GM19328 (cell line): ENCODE results near the gene TFCP2.

Source experiments
- ATAC-seq: cut with Tn5 transposase; IDR thresholded peaks from one replicate; pipeline ENCODE4 v1.9.1; 2021; ENCODE audit warnings: mild to moderate bottlenecking, moderate library complexity; ENCODE audit not compliant: unreplicated experiment

TFCP2 gene

GRCh38 chr12:51197736-51198567 is 25.0 kb upstream of the TFCP2 start:
- no peak for ATAC-seq

GRCh38 chr12:51196547-51196946 is 23.6 kb upstream of the TFCP2 start:
- ATAC-seq = no peak

- ATAC-seq = no peak
These were observed 22.9 kb upstream of the TFCP2 start for GRCh38 chr12:51195841-51196240.

- no peak for ATAC-seq
These were observed 19.3 kb upstream of the TFCP2 start for GRCh38 chr12:51192284-51192671.

GRCh38 chr12:51191516-51192283 is 18.8 kb upstream of the TFCP2 start:
- no peak for ATAC-seq

- no peak for ATAC-seq
These were observed 17.9 kb upstream of the TFCP2 start for GRCh38 chr12:51190820-51191219.

- ATAC-seq = no peak
These were observed 16.9 kb upstream of the TFCP2 start for GRCh38 chr12:51189790-51190355.

- no peak for ATAC-seq
These were observed 15.6 kb upstream of the TFCP2 start for GRCh38 chr12:51188359-51189051.

GRCh38 chr12:51187370-51187987 is 14.5 kb upstream of the TFCP2 start:
- no peak for ATAC-seq

GRCh38 chr12:51186465-51187085 is 13.6 kb upstream of the TFCP2 start:
- no peak for ATAC-seq

GRCh38 chr12:51185171-51185717 is 12.3 kb upstream of the TFCP2 start:
- ATAC-seq = no peak

GRCh38 chr12:51183816-51184215 is 10.9 kb upstream of the TFCP2 start:
- ATAC-seq = no peak

- no peak for ATAC-seq
These were observed 10.4 kb upstream of the TFCP2 start for GRCh38 chr12:51183349-51183748.

- ATAC-seq = no peak
These were observed 8.6 kb upstream of the TFCP2 start for GRCh38 chr12:51181558-51181957.

- ATAC-seq = no peak
These were observed 5.0 kb upstream of the TFCP2 start for GRCh38 chr12:51177897-51178296.

- no peak for ATAC-seq
These were observed 1.6 kb upstream of the TFCP2 start for GRCh38 chr12:51174501-51174900.

GRCh38 chr12:51171884-51172514 is 936 bp downstream of the TFCP2 start:
- no peak for ATAC-seq

- ATAC-seq = no peak
These were observed 9.1 kb downstream of the TFCP2 start for GRCh38 chr12:51163795-51164194.

GRCh38 chr12:51162217-51162616 is 10.7 kb downstream of the TFCP2 start:
- no peak for ATAC-seq
